ENCODE results near the gene GALK1.

The GALK1 gene

GRCh38 chr17:75748706-75749105 lies 16.3 kb downstream of the GALK1 start:
- DNase-seq, result no peak

- no peak for DNase-seq
Measured at GRCh38 chr17:75743625-75744206, 21.3 kb downstream of the GALK1 start.

GRCh38 chr17:75742337-75742736 lies 22.7 kb downstream of the GALK1 start:
- no peak for DNase-seq

DNA sequence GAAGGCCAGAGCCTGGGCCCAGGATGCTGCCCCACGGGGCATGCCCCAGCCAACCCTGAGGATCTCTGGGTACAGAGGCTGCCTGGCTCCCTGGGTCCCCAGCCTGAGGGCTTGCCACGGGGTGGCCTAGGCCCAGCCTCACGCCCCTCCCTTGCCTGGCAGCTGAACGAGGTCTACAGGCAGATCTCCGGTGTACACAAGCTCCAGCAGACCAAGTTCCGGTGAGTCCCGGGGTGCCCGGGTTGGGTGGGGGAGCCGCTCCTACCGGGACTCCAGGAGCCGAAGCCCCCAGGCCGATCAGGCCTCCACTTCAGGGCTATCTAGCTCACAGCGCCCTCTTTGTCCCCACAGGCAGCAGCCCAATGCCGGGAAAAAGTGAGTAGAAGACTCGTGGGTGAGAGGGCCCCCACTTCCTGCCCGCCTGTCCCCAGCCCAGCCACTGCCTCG lies 24.3 kb downstream of the GALK1 start:
- no peak for DNase-seq

DNA sequence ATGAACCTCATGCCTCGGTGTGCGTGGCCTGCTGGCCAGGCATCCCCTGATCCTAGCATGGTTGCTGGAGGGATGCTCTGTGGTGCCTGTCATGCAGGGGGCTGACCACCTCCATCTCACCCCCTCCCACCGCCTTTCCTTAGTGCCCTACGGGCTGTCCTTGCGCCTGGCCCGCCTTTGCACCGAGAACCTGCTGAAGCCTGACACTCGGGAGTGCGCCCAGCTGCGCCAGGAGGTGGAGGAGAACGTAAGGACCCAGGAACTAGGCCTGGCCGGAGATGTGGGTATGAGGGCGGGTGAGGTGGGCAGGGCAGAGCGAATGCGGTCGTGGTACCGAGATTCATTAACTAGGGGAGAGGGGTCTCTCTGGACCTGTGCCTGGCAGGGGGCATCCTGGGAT lies 24.8 kb downstream of the GALK1 start:
- no peak for DNase-seq

- DNase-seq, result no peak
Measured at GRCh38 chr17:75739801-75740200, 25.2 kb downstream of the GALK1 start.

DNA sequence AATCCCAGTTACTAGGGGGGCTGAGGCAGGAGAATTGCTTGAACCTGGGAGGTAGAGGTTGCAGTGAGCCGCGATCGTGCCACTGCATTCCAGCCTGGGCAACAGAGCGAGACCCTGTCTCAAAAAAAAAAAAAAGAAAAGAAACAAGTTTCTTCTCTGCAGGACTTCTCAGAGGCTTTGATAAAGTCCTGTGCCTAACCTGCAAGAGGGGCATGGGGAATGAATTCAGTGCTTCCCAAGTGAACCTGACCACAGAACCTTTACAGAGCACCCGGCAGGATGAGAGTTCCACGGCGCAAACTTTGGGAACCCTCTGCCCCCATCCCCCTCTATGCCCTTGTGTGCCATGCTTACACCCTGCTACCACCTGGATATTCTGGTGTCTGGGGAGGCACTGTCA lies 25.8 kb downstream of the GALK1 start:
- no peak for DNase-seq

GRCh38 chr17:75738218-75738802 lies 26.7 kb downstream of the GALK1 start:
- DNase-seq, result no peak

DNA sequence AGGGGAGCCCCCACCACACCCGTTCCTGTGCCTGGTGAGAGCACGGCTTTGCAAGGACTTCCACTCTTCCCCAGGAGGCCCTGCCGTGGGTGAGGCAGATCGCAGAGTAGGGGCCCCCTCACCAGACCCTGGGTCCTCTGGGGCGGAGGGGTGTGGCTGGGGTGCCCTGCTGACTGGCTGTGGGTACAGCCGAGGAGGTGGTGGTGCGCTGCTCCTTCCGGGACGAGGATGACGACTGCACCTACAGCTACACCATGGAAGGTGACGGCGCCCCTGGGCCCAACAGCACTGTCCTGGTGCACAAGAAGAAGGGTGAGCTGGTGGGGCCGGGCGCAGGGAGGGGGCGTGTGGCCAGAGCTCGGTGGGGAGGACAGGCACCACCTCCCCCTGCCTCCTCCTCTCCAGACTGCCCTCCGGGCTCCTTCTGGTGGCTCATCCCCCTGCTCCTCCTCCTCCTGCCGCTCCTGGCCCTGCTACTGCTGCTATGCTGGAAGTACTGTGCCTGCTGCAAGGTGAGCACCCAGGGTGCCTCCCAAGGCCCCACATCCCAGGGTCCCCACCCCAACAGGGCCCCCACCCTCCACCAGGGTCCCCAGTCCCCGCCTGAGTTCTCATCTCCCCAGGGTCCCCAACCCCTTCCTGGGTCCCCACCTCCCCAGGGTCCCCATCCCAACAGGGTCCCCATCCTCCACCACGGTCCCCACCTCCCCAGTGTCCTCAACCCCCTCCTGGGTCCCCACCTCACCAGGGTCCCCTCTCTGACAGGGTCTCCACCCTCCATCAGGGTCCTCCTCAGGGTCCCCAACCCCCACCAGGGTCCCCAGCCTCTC lies 27.6 kb downstream of the GALK1 start:
- no peak for DNase-seq

GRCh38 chr17:75736173-75736835 lies 28.7 kb downstream of the GALK1 start:
- no peak for DNase-seq

DNA sequence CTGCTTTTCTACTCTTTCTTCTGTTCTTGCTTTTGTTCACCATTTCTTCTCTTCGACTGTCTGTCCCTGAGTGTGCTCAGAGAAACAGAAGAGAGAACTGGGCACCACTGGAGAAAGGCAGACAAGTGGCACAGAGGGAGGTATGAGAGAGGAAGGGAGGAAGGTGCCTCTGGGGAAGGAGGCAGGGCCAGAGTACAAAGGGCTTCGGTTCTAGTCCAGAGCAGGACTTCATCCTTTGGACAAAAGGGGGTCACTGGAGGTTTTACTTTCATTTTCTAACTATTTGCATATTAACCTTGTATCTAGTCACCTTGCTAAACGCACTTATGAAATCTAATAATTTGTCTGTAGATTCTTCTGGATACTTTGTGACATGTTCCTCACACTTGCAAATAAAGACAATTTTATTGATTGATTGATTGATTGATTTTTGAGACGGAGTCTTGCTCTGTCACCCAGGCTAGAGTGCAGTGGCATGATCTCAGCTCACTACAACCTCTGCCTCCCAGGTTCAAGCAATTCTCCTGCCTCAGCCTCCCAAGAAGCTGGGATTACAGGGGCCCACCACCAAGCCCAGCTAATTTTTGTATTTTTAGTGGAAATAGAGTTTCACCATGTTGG lies 30.2 kb downstream of the GALK1 start:
- no peak for DNase-seq

GRCh38 chr17:75733471-75733870 lies 31.5 kb downstream of the GALK1 start:
- no peak for DNase-seq

DNA sequence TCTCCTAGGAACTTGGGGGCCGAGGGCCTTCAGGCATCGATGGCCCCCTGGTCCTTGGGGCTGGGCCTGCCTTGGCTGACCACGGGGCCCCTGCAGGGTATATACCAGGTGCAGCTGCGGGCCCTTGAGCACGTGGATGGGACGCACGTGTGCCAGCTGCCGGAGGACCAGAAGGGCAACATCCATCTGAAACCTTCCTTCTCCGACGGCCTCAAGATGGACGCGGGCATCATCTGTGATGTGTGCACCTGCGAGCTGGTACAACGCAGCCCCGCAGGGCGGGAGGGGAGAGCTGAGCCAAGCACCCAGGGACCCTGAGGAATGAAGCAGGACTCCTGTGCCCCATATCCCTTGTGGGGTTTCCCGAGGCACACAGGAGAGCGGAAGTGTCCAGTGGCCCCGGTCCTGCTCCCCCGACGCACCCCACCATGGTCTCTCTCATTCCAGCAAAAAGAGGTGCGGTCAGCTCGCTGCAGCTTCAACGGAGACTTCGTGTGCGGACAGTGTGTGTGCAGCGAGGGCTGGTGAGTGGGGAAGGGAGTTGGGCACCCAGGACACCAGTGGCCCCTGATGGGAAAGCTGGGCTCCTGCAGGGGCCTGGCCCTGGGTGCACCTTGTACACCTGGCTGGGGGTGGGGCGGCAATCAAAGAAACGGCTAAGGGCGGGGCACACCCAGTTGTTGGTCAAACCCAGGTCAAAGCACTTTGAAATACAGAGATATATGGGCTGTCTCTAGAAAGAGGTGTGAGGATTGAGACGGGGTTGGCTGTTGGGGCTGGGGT lies 33.1 kb downstream of the GALK1 start:
- no peak for DNase-seq

DNA sequence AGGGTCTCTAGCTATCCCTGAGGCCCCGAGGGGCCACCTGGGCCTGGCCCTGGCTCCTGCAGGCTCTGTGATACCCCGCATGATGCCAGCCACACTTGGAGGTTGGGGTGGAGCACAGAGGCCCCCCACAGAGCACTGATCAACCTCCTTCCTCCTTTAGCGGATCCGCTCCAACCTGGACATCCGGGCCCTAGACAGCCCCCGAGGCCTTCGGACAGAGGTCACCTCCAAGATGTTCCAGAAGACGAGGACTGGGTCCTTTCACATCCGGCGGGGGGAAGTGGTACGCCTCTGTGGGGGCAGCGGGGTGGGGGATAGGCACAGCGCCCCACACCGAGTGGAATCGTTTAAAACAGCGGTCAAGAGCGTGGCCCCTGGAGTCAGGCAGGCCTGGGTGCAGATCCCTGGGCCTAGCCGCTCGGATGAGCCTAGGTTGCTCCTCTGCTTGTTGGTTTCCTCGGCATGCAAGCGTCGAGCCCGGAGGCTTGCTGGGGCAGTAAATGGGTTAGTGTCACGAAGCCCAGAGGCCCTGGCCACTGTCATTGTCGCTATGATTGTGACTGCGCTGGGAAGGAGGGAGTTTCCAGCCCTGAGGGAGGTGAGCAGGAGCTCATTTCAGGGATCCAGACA lies 33.8 kb downstream of the GALK1 start:
- DNase-seq, result no peak

- DNase-seq, result no peak
Measured at GRCh38 chr17:75730065-75730464, 34.9 kb downstream of the GALK1 start.

GRCh38 chr17:75729351-75729750 lies 35.6 kb downstream of the GALK1 start:
- DNase-seq, result no peak

GRCh38 chr17:75727391-75727790 lies 37.6 kb downstream of the GALK1 start:
- no peak for DNase-seq

GRCh38 chr17:75725504-75725903 lies 39.5 kb downstream of the GALK1 start:
- DNase-seq, result no peak

- DNase-seq, result no peak
Measured at GRCh38 chr17:75724016-75725003, 40.7 kb downstream of the GALK1 start.

GRCh38 chr17:75723171-75723930 lies 41.6 kb downstream of the GALK1 start:
- no peak for DNase-seq
